Measurements from ENCODE around the gene FAM227B.

GRCh38 chr15:49490966-49491365 is 129.7 kb downstream of the FAM227B start:
- TF ChIP-seq CTCF (conservative IDR thresholded peaks at IDR 0.05 in 1 of 2, IDR thresholded peaks at IDR 0.05 in 1 of 2; ENCODE audit: low read depth in 1 of 2, low read length in 2 of 2) (no peak), EZH2 (IDR thresholded peaks at IDR 0.05; ENCODE audit: low read length, missing control alignments) (no peak)
